ENCODE results near the gene CPAMD8. TPM values are rescaled to one million over a fixed set of nuclear protein-coding genes. Genes with fewer than 3 reads are reported as not detected.
"Not testable (repeated sequence)": the region's sequence is repeated elsewhere in the genome, so short reads cannot be mapped to it uniquely, and the experiment has no call there.

CPAMD8 gene
- total RNA-seq, 1 experiment from 2014 or later = 4.5 TPM

DNA sequence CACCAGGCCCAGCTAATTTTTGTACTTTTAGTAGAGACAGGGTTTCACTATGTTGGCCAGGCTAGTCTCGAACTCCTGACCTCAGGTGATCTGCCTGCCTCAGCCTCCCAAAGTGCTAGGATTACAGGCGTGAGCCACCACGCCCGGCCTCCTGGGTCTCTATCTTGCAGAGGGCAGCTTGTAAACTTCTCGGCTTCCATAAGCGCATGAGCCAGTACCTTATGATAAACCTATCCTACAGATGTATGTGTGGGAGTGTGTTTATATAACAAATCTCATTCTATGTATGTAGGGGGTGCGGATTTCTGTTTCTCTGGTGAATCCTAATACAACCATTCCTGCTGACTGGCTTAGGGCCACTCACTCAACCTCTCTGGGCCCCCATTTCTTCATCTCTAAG, 86.5 kb downstream of the CPAMD8 start:
- not testable (repeated sequence) for DNase-seq; H3K27me3 ChIP-seq (ENCODE audit: control insufficient read depth, insufficient read depth, low read length); H3K36me3 ChIP-seq (replicated peaks; ENCODE audit: control insufficient read depth, insufficient read depth, low read length); H3K4me3 ChIP-seq (ENCODE audit: insufficient read depth, low read depth, low read length)

DNA sequence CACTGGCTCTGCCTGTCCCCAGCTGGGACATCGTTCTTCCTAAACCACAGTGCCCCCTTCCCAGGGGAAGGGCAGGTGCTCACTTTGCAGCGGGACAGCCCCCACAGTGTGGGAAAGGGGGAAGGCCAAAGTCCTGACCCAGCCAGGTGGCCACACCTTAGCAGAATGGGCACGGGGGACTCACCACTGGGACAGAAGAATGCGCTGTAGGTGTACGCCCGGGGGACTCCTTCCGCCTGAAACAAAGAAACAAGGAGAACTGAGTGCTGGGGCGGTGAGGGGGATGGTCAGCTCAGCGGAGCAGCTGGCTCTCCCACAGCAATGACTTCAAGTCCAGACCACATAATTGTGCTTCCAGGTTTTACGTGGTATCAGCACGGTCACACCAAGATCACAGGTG, 88.4 kb downstream of the CPAMD8 start:
- no peak overlapping the region for H3K4me3 ChIP-seq (ENCODE audit: insufficient read depth, low read depth, low read length)
- no peak for DNase-seq

DNA sequence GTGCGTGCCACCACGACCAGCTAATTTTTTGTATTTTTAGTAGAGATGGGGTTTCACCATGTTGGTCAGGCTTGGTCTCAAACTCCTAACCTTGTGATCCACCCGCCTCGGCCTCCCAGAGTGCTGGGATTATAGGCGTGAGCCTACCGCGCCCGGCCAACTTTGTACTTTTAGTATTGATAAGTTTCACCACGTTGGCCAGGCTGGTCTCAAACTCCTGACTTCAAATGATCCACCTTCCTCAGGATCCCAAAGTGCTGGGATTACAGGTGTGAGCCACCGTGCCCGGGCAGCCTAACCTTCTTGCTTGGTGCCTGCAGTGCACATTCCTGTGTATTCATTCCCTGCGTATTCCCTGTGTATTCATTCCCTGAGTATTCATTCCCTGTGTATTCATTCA, 88.8 kb downstream of the CPAMD8 start:
- not testable (repeated sequence) for H3K4me3 ChIP-seq (ENCODE audit: insufficient read depth, low read depth, low read length); H3K36me3 ChIP-seq (replicated peaks; ENCODE audit: control insufficient read depth, insufficient read depth, low read length); H3K27me3 ChIP-seq (ENCODE audit: control insufficient read depth, insufficient read depth, low read length)
- peak; percentile 25 for DNase-seq

More for the DNA sequence above, 88.4 kb downstream of the CPAMD8 start:
- H3K27me3 ChIP-seq (ENCODE audit: control insufficient read depth, insufficient read depth, low read length) = no peaks in the 10 kb centered on the region
- H3K36me3 ChIP-seq (replicated peaks; ENCODE audit: control insufficient read depth, insufficient read depth, low read length) = no peaks in the 10 kb centered on the region

GRCh38 chr19:16936901-16937300, 89.7 kb downstream of the CPAMD8 start:
- DNase-seq = no peak
- Histone ChIP-seq H3K36me3 (replicated peaks; ENCODE audit: control insufficient read depth, insufficient read depth, low read length) (no peaks in the 10 kb centered on the region), H3K4me3 (ENCODE audit: insufficient read depth, low read depth, low read length) (no peak overlapping the region), H3K27me3 (ENCODE audit: control insufficient read depth, insufficient read depth, low read length) (no peaks in the 10 kb centered on the region)

DNA sequence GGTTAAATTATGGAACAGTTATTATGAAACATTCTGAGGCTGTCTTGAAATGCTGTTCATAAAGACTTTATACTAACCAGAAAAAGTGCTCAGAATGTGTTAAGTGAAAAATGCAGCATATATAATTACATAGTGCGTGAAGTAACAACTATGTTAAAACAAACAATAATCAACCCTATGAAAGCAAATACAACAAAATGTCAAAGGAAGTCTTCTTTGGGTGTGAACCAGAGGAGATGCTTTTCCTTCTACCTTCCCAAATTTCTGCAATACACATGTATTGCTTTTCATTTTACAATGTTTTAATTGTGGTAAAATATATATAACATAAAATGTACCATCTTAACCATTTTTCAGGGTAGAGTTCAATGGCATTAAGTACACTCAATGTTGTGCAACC, 92.1 kb downstream of the CPAMD8 start:
- Histone ChIP-seq H3K4me3 (ENCODE audit: insufficient read depth, low read depth, low read length) (no peak overlapping the region), H3K27me3 (ENCODE audit: control insufficient read depth, insufficient read depth, low read length) (no peaks in the 10 kb centered on the region), H3K36me3 (replicated peaks; ENCODE audit: control insufficient read depth, insufficient read depth, low read length) (no peaks in the 10 kb centered on the region)
- DNase-seq = no peak

DNA sequence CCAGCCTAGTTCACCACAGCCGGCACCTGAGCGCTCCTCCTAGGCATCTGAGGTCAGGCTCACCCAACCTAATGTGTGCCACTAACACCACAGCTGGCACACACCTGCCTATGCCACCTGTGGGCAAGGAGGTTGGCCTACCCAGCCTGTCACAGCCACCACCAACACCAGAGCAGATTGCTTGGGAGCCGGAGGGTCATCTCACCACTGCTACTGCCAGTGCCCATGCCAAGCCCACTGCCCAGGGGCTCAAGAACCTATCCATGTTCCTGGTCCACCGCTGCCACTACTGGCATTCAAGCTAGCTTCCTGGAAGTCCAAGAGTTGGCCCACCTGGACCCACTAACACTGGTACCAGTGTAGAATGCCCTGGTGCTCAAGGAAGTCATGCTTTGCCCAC, 95.3 kb downstream of the CPAMD8 start:
- no peaks in the 10 kb centered on the region for H3K27me3 ChIP-seq (ENCODE audit: control insufficient read depth, insufficient read depth, low read length)

GRCh38 chr19:16930753-16931152, 95.9 kb downstream of the CPAMD8 start:
- Histone ChIP-seq H3K27me3 (ENCODE audit: control insufficient read depth, insufficient read depth, low read length) (no peaks in the 10 kb centered on the region), H3K36me3 (replicated peaks; ENCODE audit: control insufficient read depth, insufficient read depth, low read length) (no peaks in the 10 kb centered on the region), H3K4me3 (ENCODE audit: insufficient read depth, low read depth, low read length) (no peak overlapping the region)
- DNase-seq = no peak

More for the DNA sequence above, 95.3 kb downstream of the CPAMD8 start:
- Histone ChIP-seq H3K4me3 (ENCODE audit: insufficient read depth, low read depth, low read length) (no peak overlapping the region), H3K36me3 (replicated peaks; ENCODE audit: control insufficient read depth, insufficient read depth, low read length) (no peaks in the 10 kb centered on the region)
- no peak for DNase-seq

- no peak for DNase-seq
- no peaks in the 10 kb centered on the region for H3K36me3 ChIP-seq (replicated peaks; ENCODE audit: control insufficient read depth, insufficient read depth, low read length)
- no peak overlapping the region for H3K4me3 ChIP-seq (ENCODE audit: insufficient read depth, low read depth, low read length)
- no peaks in the 10 kb centered on the region for H3K27me3 ChIP-seq (ENCODE audit: control insufficient read depth, insufficient read depth, low read length)
Observed at GRCh38 chr19:16928916-16929315, 97.7 kb downstream of the CPAMD8 start.

GRCh38 chr19:16928351-16928750, 98.3 kb downstream of the CPAMD8 start:
- H3K36me3 ChIP-seq (replicated peaks; ENCODE audit: control insufficient read depth, insufficient read depth, low read length) = no peaks in the 10 kb centered on the region
- no peak for DNase-seq
- H3K4me3 ChIP-seq (ENCODE audit: insufficient read depth, low read depth, low read length) = no peak overlapping the region

DNA sequence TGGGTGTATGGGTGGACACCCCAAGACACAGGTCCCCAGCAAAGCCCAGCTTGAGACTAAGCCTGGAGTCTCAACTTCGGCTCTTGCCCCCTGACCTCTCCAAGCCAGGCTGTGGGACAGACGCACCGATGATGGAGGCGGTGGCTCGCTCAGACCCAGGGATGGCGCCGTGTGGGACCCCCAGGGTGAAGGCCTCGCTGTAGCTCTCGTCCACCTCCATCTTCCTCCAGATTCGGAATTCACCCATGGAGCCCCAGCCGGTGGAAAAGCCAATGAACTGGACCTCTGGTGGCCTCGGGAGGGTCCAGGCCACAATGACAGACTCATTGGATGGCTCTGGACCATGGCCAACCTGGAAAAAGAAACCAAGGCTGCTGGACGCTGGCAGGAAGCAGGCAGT, 98.7 kb downstream of the CPAMD8 start:
- Histone ChIP-seq H3K4me3 (ENCODE audit: insufficient read depth, low read depth, low read length) (no peak overlapping the region), H3K27me3 (ENCODE audit: control insufficient read depth, insufficient read depth, low read length) (no peaks in the 10 kb centered on the region), H3K36me3 (replicated peaks; ENCODE audit: control insufficient read depth, insufficient read depth, low read length) (no peaks in the 10 kb centered on the region)
- peak; percentile 10 for DNase-seq

More at GRCh38 chr19:16928351-16928750, 98.3 kb downstream of the CPAMD8 start:
- no peaks in the 10 kb centered on the region for H3K27me3 ChIP-seq (ENCODE audit: control insufficient read depth, insufficient read depth, low read length)

GRCh38 chr19:16922949-16923348, 103.7 kb downstream of the CPAMD8 start:
- peaks cover 1% of the 10 kb centered on the region; the same call in 1 of the 2 replicates for H3K36me3 ChIP-seq (replicated peaks; ENCODE audit: control insufficient read depth, insufficient read depth, low read length)
- H3K4me3 ChIP-seq (ENCODE audit: insufficient read depth, low read depth, low read length) = no peak overlapping the region
- DNase-seq = peak; percentile 35
- H3K27me3 ChIP-seq (ENCODE audit: control insufficient read depth, insufficient read depth, low read length) = no peaks in the 10 kb centered on the region

- Histone ChIP-seq H3K36me3 (replicated peaks; ENCODE audit: control insufficient read depth, insufficient read depth, low read length) (peaks cover 1% of the 10 kb centered on the region; the same call in 1 of the 2 replicates), H3K27me3 (ENCODE audit: control insufficient read depth, insufficient read depth, low read length) (no peaks in the 10 kb centered on the region), H3K4me3 (ENCODE audit: insufficient read depth, low read depth, low read length) (no peak overlapping the region)
- peak; percentile 19 for DNase-seq
Observed at GRCh38 chr19:16922592-16922934, 104.0 kb downstream of the CPAMD8 start.

DNA sequence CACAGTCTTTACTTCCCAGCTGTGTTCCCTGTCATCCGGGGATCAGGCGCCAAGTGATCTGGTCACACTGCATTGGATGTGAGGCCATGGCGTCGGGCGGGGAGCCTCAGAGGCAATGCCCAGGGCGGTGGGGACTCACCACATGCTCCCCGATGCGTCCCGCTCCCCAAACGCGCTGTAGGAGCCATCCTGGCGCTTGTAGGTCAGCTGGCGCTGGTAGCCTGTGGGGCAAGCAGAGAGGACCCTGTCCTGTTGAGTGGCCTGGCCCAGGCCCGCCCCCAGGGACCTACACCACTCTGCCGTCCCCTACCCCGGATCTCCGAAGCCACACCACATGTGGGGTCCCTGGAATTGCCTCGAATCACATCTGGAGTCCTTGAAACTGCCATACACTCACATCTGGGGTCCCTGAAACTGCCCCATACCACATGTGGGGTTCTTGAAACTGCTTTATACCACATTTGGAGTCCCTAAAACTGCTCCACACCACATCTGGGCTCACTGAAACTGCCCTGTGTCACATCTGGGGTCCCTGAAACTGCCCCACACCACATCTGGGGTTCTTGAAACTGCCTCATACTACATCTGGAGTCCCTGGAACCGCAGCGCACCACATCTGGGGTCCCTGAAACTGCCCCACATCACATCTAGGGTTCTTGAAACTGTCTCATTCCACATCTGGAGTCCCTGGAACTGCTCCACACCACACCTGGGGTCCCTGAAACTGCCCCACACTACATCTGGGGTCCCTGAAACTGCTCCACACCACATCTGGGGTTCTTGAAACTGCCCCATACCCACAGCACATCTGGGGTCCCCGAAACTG, 104.6 kb downstream of the CPAMD8 start:
- Histone ChIP-seq H3K27me3 (ENCODE audit: control insufficient read depth, insufficient read depth, low read length) (no peaks in the 10 kb centered on the region), H3K4me3 (ENCODE audit: insufficient read depth, low read depth, low read length) (no peak overlapping the region), H3K36me3 (replicated peaks; ENCODE audit: control insufficient read depth, insufficient read depth, low read length) (peaks cover 1% of the 10 kb centered on the region; the same call in 1 of the 2 replicates)
- DNase-seq = peak; percentile 52

DNA sequence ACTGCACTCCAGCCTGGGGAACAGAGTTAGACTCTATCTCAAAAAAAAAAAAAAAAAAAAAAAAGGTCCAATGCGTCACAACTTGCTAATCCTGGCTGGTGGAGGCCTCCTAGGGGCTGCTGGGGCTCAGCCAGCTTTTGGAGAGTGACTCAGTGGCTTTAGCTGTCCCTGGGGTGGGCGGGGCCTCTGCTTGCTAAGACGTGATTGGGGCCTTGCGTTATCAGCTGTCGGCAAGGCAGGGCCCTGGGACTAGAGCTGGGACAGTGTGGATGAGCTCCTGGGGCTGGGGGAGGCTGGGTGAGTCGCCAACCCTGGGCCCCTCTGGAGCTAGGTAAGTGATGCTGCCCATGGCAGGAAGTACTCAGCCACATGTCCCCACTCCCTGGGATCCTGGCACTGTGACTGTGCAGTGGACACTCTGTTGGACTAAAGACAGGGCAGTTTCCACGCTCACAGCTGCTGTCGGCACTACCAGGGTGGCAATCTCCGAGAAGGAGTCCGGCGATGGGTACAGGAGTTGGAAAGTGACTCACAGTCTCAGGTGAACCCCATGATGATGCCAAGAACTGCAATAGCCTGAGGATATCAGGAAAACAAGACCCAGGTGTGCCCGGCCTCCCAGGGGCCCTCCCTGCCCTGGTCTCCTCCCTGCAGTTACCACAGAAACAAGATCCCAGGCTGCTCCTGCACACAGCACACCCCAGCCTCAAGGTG, 105.6 kb downstream of the CPAMD8 start:
- peaks cover 1% of the 10 kb centered on the region; the same call in 1 of the 2 replicates for H3K36me3 ChIP-seq (replicated peaks; ENCODE audit: control insufficient read depth, insufficient read depth, low read length)
- H3K4me3 ChIP-seq (ENCODE audit: insufficient read depth, low read depth, low read length) = no peak overlapping the region
- DNase-seq = peak; percentile 38
- H3K27me3 ChIP-seq (ENCODE audit: control insufficient read depth, insufficient read depth, low read length) = no peaks in the 10 kb centered on the region

DNA sequence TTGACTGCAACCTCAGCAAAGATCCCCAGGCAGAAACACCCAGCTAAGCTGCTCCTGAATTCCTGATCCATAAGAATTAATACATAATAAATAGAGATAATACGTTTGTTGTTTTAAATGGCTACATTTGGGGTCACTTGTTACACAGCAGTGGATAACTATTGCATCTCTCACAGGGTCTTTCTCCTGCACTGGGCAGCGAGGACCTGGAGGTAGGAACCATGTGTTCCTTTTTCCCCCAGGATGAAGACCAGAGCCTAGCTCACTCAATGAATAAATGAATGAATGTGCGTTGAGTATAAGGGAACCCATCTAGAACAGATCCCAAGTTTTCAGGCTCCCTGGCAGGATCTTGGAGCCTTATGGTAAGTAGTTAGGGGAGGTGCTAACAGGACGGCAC, 107.1 kb downstream of the CPAMD8 start:
- Histone ChIP-seq H3K36me3 (replicated peaks; ENCODE audit: control insufficient read depth, insufficient read depth, low read length) (peaks cover 1% of the 10 kb centered on the region; the same call in 1 of the 2 replicates), H3K27me3 (ENCODE audit: control insufficient read depth, insufficient read depth, low read length) (no peaks in the 10 kb centered on the region), H3K4me3 (ENCODE audit: insufficient read depth, low read depth, low read length) (no peak overlapping the region)
- DNase-seq = no peak

Measured in H7 (cell line).